ENCODE results near the gene SETX.
"Not testable (repeated sequence)": the region's sequence is repeated elsewhere in the genome, so short reads cannot be mapped to it uniquely, and the experiment has no call there.

Gene SETX

GRCh38 chr9:132354637-132355355, at the start of gene SETX:
TSS of gene SETX (minus strand) at chr9:132354986. CDS start at chr9:132349428, 5,558 bp downstream.
- Histone ChIP-seq H2AFZ (ENCODE audit: low read depth, low read length) (peak within 1 kb of the TSS; percentile 73), H3K36me3 (ENCODE audit: insufficient read depth, low read length) (peaks cover 34% of the 10 kb centered on the region), H3K9me3 (ENCODE audit: low read length) (no peaks in the 10 kb centered on the region), H3K27me3 (ENCODE audit: insufficient read depth, low read length) (no peaks in the 10 kb centered on the region), H3K4me1 (ENCODE audit: insufficient read depth, low read length) (peaks cover 14% of the 10 kb centered on the region), H3K4me3 (ENCODE audit: low read length) (peak within 1 kb of the TSS; percentile 96)

GRCh38 chr9:132404228-132404881, 49.6 kb upstream of the SETX start:
- Histone ChIP-seq H3K27me3 (ENCODE audit: insufficient read depth, low read length) (peaks cover 12% of the 10 kb centered on the region), H3K4me3 (ENCODE audit: low read length) (no peak overlapping the region), H3K9me3 (ENCODE audit: low read length) (no peaks in the 10 kb centered on the region), H2AFZ (ENCODE audit: low read depth, low read length) (no peak overlapping the region), H3K4me1 (ENCODE audit: insufficient read depth, low read length) (peaks cover 19% of the 10 kb centered on the region), H3K36me3 (ENCODE audit: insufficient read depth, low read length) (peaks cover 41% of the 10 kb centered on the region)

- no peak overlapping the region for H2AFZ ChIP-seq (ENCODE audit: low read depth, low read length)
- H3K9me3 ChIP-seq (ENCODE audit: low read length), result no peaks in the 10 kb centered on the region
- no peaks in the 10 kb centered on the region for H3K27me3 ChIP-seq (ENCODE audit: insufficient read depth, low read length)
- peaks cover 62% of the 10 kb centered on the region for H3K36me3 ChIP-seq (ENCODE audit: insufficient read depth, low read length)
- H3K4me1 ChIP-seq (ENCODE audit: insufficient read depth, low read length), result peaks cover 14% of the 10 kb centered on the region
- no peak overlapping the region for H3K4me3 ChIP-seq (ENCODE audit: low read length)
Observed at GRCh38 chr9:132401824-132402223, 47.0 kb upstream of the SETX start.

- Histone ChIP-seq H3K36me3 (ENCODE audit: insufficient read depth, low read length) (peaks cover 82% of the 10 kb centered on the region), H3K4me1 (ENCODE audit: insufficient read depth, low read length) (no peaks in the 10 kb centered on the region), H3K9me3 (ENCODE audit: low read length) (no peaks in the 10 kb centered on the region), H3K27me3 (ENCODE audit: insufficient read depth, low read length) (no peaks in the 10 kb centered on the region), H3K4me3 (ENCODE audit: low read length) (no peak overlapping the region), H2AFZ (ENCODE audit: low read depth, low read length) (no peak overlapping the region)
Observed at GRCh38 chr9:132395560-132395959, 40.8 kb upstream of the SETX start.

GRCh38 chr9:132391449-132391848, 36.7 kb upstream of the SETX start:
- H3K4me1 ChIP-seq (ENCODE audit: insufficient read depth, low read length), result no peaks in the 10 kb centered on the region
- no peaks in the 10 kb centered on the region for H3K9me3 ChIP-seq (ENCODE audit: low read length)
- H3K4me3 ChIP-seq (ENCODE audit: low read length), result no peak overlapping the region
- peaks cover 83% of the 10 kb centered on the region for H3K36me3 ChIP-seq (ENCODE audit: insufficient read depth, low read length)
- no peak overlapping the region for H2AFZ ChIP-seq (ENCODE audit: low read depth, low read length)
- H3K27me3 ChIP-seq (ENCODE audit: insufficient read depth, low read length), result no peaks in the 10 kb centered on the region

- no peak overlapping the region for H2AFZ ChIP-seq (ENCODE audit: low read depth, low read length)
- no peaks in the 10 kb centered on the region for H3K4me1 ChIP-seq (ENCODE audit: insufficient read depth, low read length)
- H3K36me3 ChIP-seq (ENCODE audit: insufficient read depth, low read length), result peaks cover 82% of the 10 kb centered on the region
- no peaks in the 10 kb centered on the region for H3K9me3 ChIP-seq (ENCODE audit: low read length)
- no peaks in the 10 kb centered on the region for H3K27me3 ChIP-seq (ENCODE audit: insufficient read depth, low read length)
- no peak overlapping the region for H3K4me3 ChIP-seq (ENCODE audit: low read length)
Observed at GRCh38 chr9:132390966-132391365, 36.2 kb upstream of the SETX start.

GRCh38 chr9:132387133-132387532, 32.3 kb upstream of the SETX start:
- Histone ChIP-seq H2AFZ (ENCODE audit: low read depth, low read length) (no peak overlapping the region), H3K36me3 (ENCODE audit: insufficient read depth, low read length) (peaks cover 86% of the 10 kb centered on the region), H3K27me3 (ENCODE audit: insufficient read depth, low read length) (no peaks in the 10 kb centered on the region), H3K4me3 (ENCODE audit: low read length) (no peak overlapping the region), H3K9me3 (ENCODE audit: low read length) (no peaks in the 10 kb centered on the region), H3K4me1 (ENCODE audit: insufficient read depth, low read length) (no peaks in the 10 kb centered on the region)

GRCh38 chr9:132384376-132384775, 29.6 kb upstream of the SETX start:
- H3K9me3 ChIP-seq (ENCODE audit: low read length), result no peaks in the 10 kb centered on the region
- H3K27me3 ChIP-seq (ENCODE audit: insufficient read depth, low read length), result no peaks in the 10 kb centered on the region
- H3K4me1 ChIP-seq (ENCODE audit: insufficient read depth, low read length), result no peaks in the 10 kb centered on the region
- H3K36me3 ChIP-seq (ENCODE audit: insufficient read depth, low read length), result peaks cover 80% of the 10 kb centered on the region
- H3K4me3 ChIP-seq (ENCODE audit: low read length), result no peak overlapping the region
- H2AFZ ChIP-seq (ENCODE audit: low read depth, low read length), result no peak overlapping the region

GRCh38 chr9:132383462-132383883, 28.7 kb upstream of the SETX start:
- Histone ChIP-seq H3K9me3 (ENCODE audit: low read length) (peaks cover 1% of the 10 kb centered on the region), H2AFZ (ENCODE audit: low read depth, low read length) (no peak overlapping the region), H3K4me1 (ENCODE audit: insufficient read depth, low read length) (no peaks in the 10 kb centered on the region), H3K27me3 (ENCODE audit: insufficient read depth, low read length) (no peaks in the 10 kb centered on the region), H3K4me3 (ENCODE audit: low read length) (no peak overlapping the region), H3K36me3 (ENCODE audit: insufficient read depth, low read length) (peaks cover 82% of the 10 kb centered on the region)

GRCh38 chr9:132381966-132382541, 27.3 kb upstream of the SETX start:
- peaks cover 83% of the 10 kb centered on the region for H3K36me3 ChIP-seq (ENCODE audit: insufficient read depth, low read length)
- no peak overlapping the region for H2AFZ ChIP-seq (ENCODE audit: low read depth, low read length)
- no peaks in the 10 kb centered on the region for H3K27me3 ChIP-seq (ENCODE audit: insufficient read depth, low read length)
- H3K4me1 ChIP-seq (ENCODE audit: insufficient read depth, low read length), result no peaks in the 10 kb centered on the region
- H3K4me3 ChIP-seq (ENCODE audit: low read length), result no peak overlapping the region
- H3K9me3 ChIP-seq (ENCODE audit: low read length), result peaks cover 6% of the 10 kb centered on the region

GRCh38 chr9:132378416-132378815, 23.6 kb upstream of the SETX start:
- H3K27me3 ChIP-seq (ENCODE audit: insufficient read depth, low read length); H3K4me1 ChIP-seq (ENCODE audit: insufficient read depth, low read length); H3K4me3 ChIP-seq (ENCODE audit: low read length); H3K9me3 ChIP-seq (ENCODE audit: low read length); H2AFZ ChIP-seq (ENCODE audit: low read depth, low read length): not testable (repeated sequence)
- peaks cover 73% of the 10 kb centered on the region for H3K36me3 ChIP-seq (ENCODE audit: insufficient read depth, low read length)

- H2AFZ ChIP-seq (ENCODE audit: low read depth, low read length); H3K27me3 ChIP-seq (ENCODE audit: insufficient read depth, low read length); H3K9me3 ChIP-seq (ENCODE audit: low read length); H3K4me3 ChIP-seq (ENCODE audit: low read length); H3K4me1 ChIP-seq (ENCODE audit: insufficient read depth, low read length): not testable (repeated sequence)
- peaks cover 68% of the 10 kb centered on the region for H3K36me3 ChIP-seq (ENCODE audit: insufficient read depth, low read length)
Observed at GRCh38 chr9:132377769-132378168, 23.0 kb upstream of the SETX start.

Data from neuron (in vitro differentiated cells).